ENCODE results near the gene ZNF775.

ZNF775 gene

GRCh38 chr7:150444674-150445365, 65.7 kb downstream of the ZNF775 start:
- DNase-seq, result no peak

GRCh38 chr7:150446288-150446938, 67.3 kb downstream of the ZNF775 start:
- no peak for DNase-seq
